ENCODE results near the gene GNA15. TPM values are rescaled to one million over a fixed set of nuclear protein-coding genes. Genes with fewer than 3 reads are reported as not detected.

GNA15 gene
- total and polyA plus RNA-seq, 8 donors: 0.19 to 3.0 (median 1.3) TPM

DNA sequence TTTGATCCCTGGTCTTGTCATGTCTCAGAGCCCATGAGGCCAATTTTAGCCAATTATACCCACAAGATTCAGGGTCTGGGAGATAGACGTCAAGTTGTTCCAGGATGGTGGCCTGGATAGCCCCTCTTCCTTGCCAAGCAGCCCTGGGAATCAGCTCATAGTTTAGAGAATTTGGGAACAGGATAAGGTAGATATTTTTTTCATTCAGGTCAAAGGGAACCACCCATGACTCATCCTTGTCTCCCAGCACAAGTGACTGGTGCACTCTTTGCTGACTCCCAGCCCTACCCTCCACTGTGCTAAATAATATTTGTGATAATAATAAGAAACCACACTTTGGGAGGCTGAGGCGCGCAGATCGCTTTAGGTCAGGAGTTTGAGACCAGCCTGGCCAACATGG lies 25.6 kb downstream of the GNA15 start:
- FAIRE-seq (no peak), DNase-seq (no peak), ATAC-seq (no peak)
- 85 to 92% methylated on average over 4 of the region's 4 CpGs for WGBS, 2 donors
- TF ChIP-seq CTCF (IDR thresholded peaks at IDR 0.05): no peak
- peaks cover 0 to 4% (median 0%) of the 10 kb centered on the region in 3 donors for H3K4me1 ChIP-seq
- intact Hi-C loops (cut with DNase I): loop anchor here in 2 of 3 donors (10.0 kb wide), 3 partner anchors 87 to 277 kb away; no protein-coding TSS in a partner anchor
- no peaks in the 10 kb centered on the region for H3K9me3 ChIP-seq
- no peaks in the 10 kb centered on the region for H3K36me3 ChIP-seq
- no peak overlapping the region for H3K4me3 ChIP-seq
- no peak overlapping the region for H3K27ac ChIP-seq
- H3K27me3 ChIP-seq: no peaks in the 10 kb centered on the region

DNA sequence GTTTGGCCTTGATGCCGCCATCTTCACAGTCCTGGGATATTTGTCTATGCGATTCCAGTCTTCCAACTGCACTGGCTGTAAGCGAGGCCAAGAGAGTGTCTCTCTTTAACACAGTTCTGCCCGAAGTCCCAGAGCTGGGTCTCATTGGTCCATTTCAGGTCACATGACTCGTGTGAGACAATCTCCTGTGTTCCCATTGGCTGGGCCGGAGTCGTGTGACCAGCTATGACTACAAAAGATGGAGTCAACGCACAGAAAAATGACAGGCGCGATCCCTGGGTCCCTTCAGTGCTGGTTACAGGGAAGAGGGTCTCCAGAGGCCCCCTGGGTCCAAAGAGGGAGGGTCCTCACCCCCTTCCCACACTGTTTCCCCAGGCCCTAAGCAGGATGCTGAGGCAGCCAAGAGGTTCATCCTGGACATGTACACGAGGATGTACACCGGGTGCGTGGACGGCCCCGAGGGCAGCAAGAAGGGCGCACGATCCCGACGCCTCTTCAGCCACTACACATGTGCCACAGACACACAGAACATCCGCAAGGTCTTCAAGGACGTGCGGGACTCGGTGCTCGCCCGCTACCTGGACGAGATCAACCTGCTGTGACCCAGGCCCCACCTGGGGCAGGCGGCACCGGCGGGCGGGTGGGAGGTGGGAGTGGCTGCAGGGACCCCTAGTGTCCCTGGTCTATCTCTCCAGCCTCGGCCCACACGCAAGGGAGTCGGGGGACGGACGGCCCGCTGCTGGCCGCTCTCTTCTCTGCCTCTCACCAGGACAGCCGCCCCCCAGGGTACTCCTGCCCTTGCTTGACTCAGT lies 26.8 kb downstream of the GNA15 start:
- FAIRE-seq (no peak), ATAC-seq (peak in 1 of 4 donors; percentile 28), DNase-seq (peak in 1 of 6 donors; percentile 74)
- Histone ChIP-seq H3K36me3 (no peaks in the 10 kb centered on the region), H3K4me1 (peaks cover 0 to 4% (median 0%) of the 10 kb centered on the region in 3 donors), H3K27me3 (no peaks in the 10 kb centered on the region), H3K27ac (no peak overlapping the region), H3K4me3 (no peak overlapping the region), H3K9me3 (no peaks in the 10 kb centered on the region)
- no peak for TF ChIP-seq CTCF (IDR thresholded peaks at IDR 0.05)
- intact Hi-C loops (cut with DNase I): loop anchor here in 2 of 3 donors (10.0 kb wide), 3 partner anchors 88 to 278 kb away; no protein-coding TSS in a partner anchor
- WGBS, 2 donors: 39 to 51% methylated on average over 35 to 38 of the region's 38 CpGs

- WGBS, 2 donors: 4 to 5% methylated on average over 26 to 27 of the region's 27 CpGs
- no peak overlapping the region for H3K4me3 ChIP-seq
- H3K4me1 ChIP-seq: peaks cover 0 to 4% (median 0%) of the 10 kb centered on the region in 3 donors
- no peaks in the 10 kb centered on the region for H3K36me3 ChIP-seq
- H3K27ac ChIP-seq: no peak overlapping the region
- FAIRE-seq (no peak), ATAC-seq (peak; percentile 86 to 96 (median 94)), DNase-seq (peak in 5 of 6 donors; percentile 38 to 86 (median 70))
- H3K27me3 ChIP-seq: no peaks in the 10 kb centered on the region
- TF ChIP-seq CTCF (IDR thresholded peaks at IDR 0.05): peak; percentile 81 to 97 (median 90)
- intact Hi-C loops (cut with DNase I): loop anchor here in 2 of 3 donors (10.0 kb wide), 3 partner anchors 89 to 279 kb away; no protein-coding TSS in a partner anchor
- no peaks in the 10 kb centered on the region for H3K9me3 ChIP-seq
These were observed 27.5 kb downstream of the GNA15 start for GRCh38 chr19:3163230-3163886.

DNA sequence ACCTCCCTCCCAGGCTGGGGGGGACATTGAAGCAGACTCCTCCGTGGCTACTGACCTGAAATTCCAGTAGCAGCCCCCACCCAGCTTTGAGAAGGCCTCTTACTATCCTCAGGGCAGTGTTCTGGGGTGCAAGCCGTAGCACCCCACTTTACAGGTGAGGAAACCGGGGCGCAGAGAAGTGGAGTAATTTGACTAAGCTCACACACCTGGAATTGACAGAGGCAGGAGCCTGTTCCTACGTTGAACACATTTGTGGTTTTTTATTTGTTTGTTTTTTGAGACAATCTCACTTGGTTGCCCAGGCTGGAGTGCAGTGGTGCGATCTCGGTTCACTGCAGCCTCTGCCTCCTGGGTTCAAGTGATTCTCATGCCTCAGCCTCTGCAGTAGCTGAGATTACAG lies 28.1 kb downstream of the GNA15 start:
- Histone ChIP-seq H3K27ac (no peak overlapping the region), H3K4me1 (peaks cover 0 to 4% (median 0%) of the 10 kb centered on the region in 3 donors), H3K27me3 (no peaks in the 10 kb centered on the region), H3K36me3 (no peaks in the 10 kb centered on the region), H3K4me3 (no peak overlapping the region), H3K9me3 (no peaks in the 10 kb centered on the region)
- no peak for DNase-seq
- intact Hi-C loops (cut with DNase I): loop anchor here in 2 of 3 donors (10.0 kb wide), 3 partner anchors 89 to 279 kb away; no protein-coding TSS in a partner anchor
- FAIRE-seq: no peak
- no peak for TF ChIP-seq CTCF (IDR thresholded peaks at IDR 0.05)
- 43 to 45% methylated on average over 7 of the region's 7 CpGs for WGBS, 2 donors
- peak in 1 of 4 donors; percentile 9 for ATAC-seq

Data from pancreas (tissue), 10 donors.